HepG2 (cell line): ENCODE results near the gene RAET1L. TPM values are rescaled to one million over a fixed set of nuclear protein-coding genes. Genes with fewer than 3 reads are reported as not detected.

Experiments used
- GMEB1 ChIP-seq: sonication (generic); formaldehyde crosslinking; IDR thresholded peaks from 2 replicates; pipeline ENCODE4 v1.5.1; 2020; ENCODE audit warnings: missing genetic modification reagents, mild to moderate bottlenecking, borderline replicate concordance
- HNRNPH1 ChIP-seq: fragments of 200-400 bp; formaldehyde crosslinking; optimal IDR thresholded peaks from 2 replicates; pipeline ENCODE3; 2017; ENCODE audit warnings: mild to moderate bottlenecking, low read depth, low read length
- HOXA3 ChIP-seq: sonication (generic); formaldehyde crosslinking; IDR thresholded peaks from 2 replicates; pipeline ENCODE4 v1.5.0; 2020; ENCODE audit warnings: missing genetic modification reagents
- JUN ChIP-seq: sonication (generic); formaldehyde crosslinking; IDR thresholded peaks from 2 replicates; pipeline ENCODE4 v1.4.0; 2020; ENCODE audit warnings: mild to moderate bottlenecking, missing genetic modification reagents
- MTA1 ChIP-seq: sonication (generic); formaldehyde crosslinking; IDR thresholded peaks from 2 replicates; pipeline ENCODE4 v1.4.0; 2020; ENCODE audit warnings: missing genetic modification reagents, mild to moderate bottlenecking, borderline replicate concordance
- MTA3 ChIP-seq: sonication (generic); formaldehyde crosslinking; IDR thresholded peaks from 2 replicates; pipeline ENCODE4 v1.4.0; 2020; ENCODE audit warnings: missing genetic modification reagents
- MXD1 ChIP-seq: sonication (generic); formaldehyde crosslinking; IDR thresholded peaks from 2 replicates; pipeline ENCODE4 v1.4.0; 2020; ENCODE audit warnings: mild to moderate bottlenecking, missing genetic modification reagents
- PTBP1 ChIP-seq: fragments of 200-400 bp; formaldehyde crosslinking; IDR thresholded peaks from 2 replicates; pipeline ENCODE4 v1.6.1; 2018; ENCODE audit warnings: low read length, low read depth; ENCODE audit not compliant: poor library complexity, severe bottlenecking
- RELA ChIP-seq: sonication (generic); formaldehyde crosslinking; IDR thresholded peaks from 2 replicates; pipeline ENCODE4 v1.4.0; 2020; ENCODE audit warnings: missing genetic modification reagents
- SIN3B ChIP-seq: fragments of 150-350 bp; IDR thresholded peaks from 2 replicates; pipeline ENCODE4 v1.6.1; 2014; ENCODE audit warnings: low read length
- SKI ChIP-seq: fragments of 450-650 bp; IDR thresholded peaks from one replicate; pipeline ENCODE4 v1.6.1; 2018; ENCODE audit warnings: mild to moderate bottlenecking; ENCODE audit not compliant: partially characterized antibody
- SOX6 ChIP-seq, 2 experiments: fragments of 450-650 bp in 1 of 2; sonication (generic) in 1 of 2; formaldehyde crosslinking in 1 of 2; IDR thresholded peaks; 2 replicates each; pipeline versions ENCODE4 v1.4.0 to v1.6.1; 2017 to 2020; ENCODE audit warnings: antibody characterized with exemption in 1 of 2, mild to moderate bottlenecking in 1 of 2, missing genetic modification reagents in 1 of 2
- ZBTB33 ChIP-seq: sonication (generic); formaldehyde crosslinking; IDR thresholded peaks from 2 replicates; pipeline ENCODE4 v1.4.0; 2020; ENCODE audit warnings: missing genetic modification reagents
- ZFP36L2 ChIP-seq: sonication (generic); formaldehyde crosslinking; IDR thresholded peaks from 2 replicates; pipeline ENCODE4 v1.4.0; 2020; ENCODE audit warnings: missing genetic modification reagents
- ZMYM4 ChIP-seq: sonication (generic); formaldehyde crosslinking; IDR thresholded peaks from 2 replicates; pipeline ENCODE4 v1.8.1; 2023; ENCODE audit warnings: mild to moderate bottlenecking, missing genetic modification reagents
- ZNF263 ChIP-seq: sonication (generic); formaldehyde crosslinking; IDR thresholded peaks from 2 replicates; pipeline ENCODE4 v1.4.0; 2020; ENCODE audit warnings: missing genetic modification reagents
- ZNF496 ChIP-seq: sonication (generic); formaldehyde crosslinking; IDR thresholded peaks from 2 replicates; pipeline ENCODE4 v1.8.1; 2023; ENCODE audit warnings: mild to moderate bottlenecking, moderate library complexity, missing genetic modification reagents; ENCODE audit not compliant: insufficient replicate concordance
- ZNF501 ChIP-seq: sonication (generic); formaldehyde crosslinking; IDR thresholded peaks from 2 replicates; pipeline ENCODE4 v1.5.1; 2020; ENCODE audit warnings: mild to moderate bottlenecking, moderate library complexity, missing genetic modification reagents
- ZNF597 ChIP-seq: sonication (generic); formaldehyde crosslinking; IDR thresholded peaks from 2 replicates; pipeline ENCODE4 v1.5.0; 2020; ENCODE audit warnings: missing genetic modification reagents
- ZNF740 ChIP-seq: sonication (generic); formaldehyde crosslinking; IDR thresholded peaks from 2 replicates; pipeline ENCODE4 v1.4.0; 2020; ENCODE audit warnings: missing genetic modification reagents
- ZNF766 ChIP-seq: sonication (generic); formaldehyde crosslinking; IDR thresholded peaks from 2 replicates; pipeline ENCODE4 v1.5.0; 2020; ENCODE audit warnings: missing genetic modification reagents, borderline replicate concordance
- ZNF850 ChIP-seq: sonication (generic); formaldehyde crosslinking; conservative IDR thresholded peaks from 2 replicates; pipeline ENCODE4 v1.9.0; 2021; ENCODE audit warnings: mild to moderate bottlenecking, missing genetic modification reagents
- polyA plus RNA-seq, 8 experiments: library from polyadenylated mRNA; depleted of rRNA in 3 of 8; stranded (reverse) in 7 of 8; unstranded in 1 of 8; fragments of >200 nt; fragmentation: Illumina TruSeq in 4 of 8; extraction: Trizol in 4 of 8; gene quantifications; 2 replicates each; pipeline versions ENCODE4 v1.2.1 to v1.2.3, GENCODE V29; 2011 to 2016; ENCODE audit warnings: low read depth in 4 of 8, missing spikeins in 1 of 8, mixed read lengths in 1 of 8; ENCODE audit not compliant: insufficient read depth in 1 of 8
- total RNA-seq, 5 experiments: library from RNA; depleted of rRNA; stranded (reverse); fragments of >200 nt; fragmentation: Illumina TruSeq; extraction: Trizol; gene quantifications; 2 replicates each; pipeline ENCODE4 v1.2.3, GENCODE V29; 2016; ENCODE audit warnings: low read depth in 1 of 5

The RAET1L gene
- total and polyA plus RNA-seq, 2 of the 13 experiments (the other 11 are each of a cell fraction or from before 2014, with no cell fraction given): not detected

GRCh38 chr6:150004783-150005717 is 20.3 kb downstream of the RAET1L start (continued):
- TF ChIP-seq ZNF496 (CRISPR knock-in tag) (no peak), SOX6 (IDR thresholded peaks at IDR 0.05) (no peak), SOX6 (CRISPR knock-in tag; IDR thresholded peaks at IDR 0.05) (peak; percentile 65), MTA3 (CRISPR knock-in tag) (no peak), ZBTB33 (no peak; the same call in 1 of the 2 replicates), HNRNPH1 (no peak), HOXA3 (CRISPR knock-in tag) (peak; percentile 81), ZFP36L2 (CRISPR knock-in tag) (no peak), GMEB1 (CRISPR knock-in tag) (peak; percentile 11; the same call in 1 of the 2 replicates), SKI (no peak), ZNF850 (CRISPR knock-in tag) (no peak), RELA (CRISPR knock-in tag) (no peak), MXD1 (CRISPR knock-in tag) (peak; percentile 59; the same call in 1 of the 2 replicates), SIN3B (no peak), ZNF766 (CRISPR knock-in tag) (peak; percentile 57; the same call in 1 of the 2 replicates), PTBP1 (no peak), ZNF597 (no peak), JUN (no peak), ZNF501 (CRISPR knock-in tag) (peak; percentile 68), MTA1 (CRISPR knock-in tag) (peak; percentile 55; the same call in 1 of the 2 replicates), ZNF740 (no peak), ZNF263 (CRISPR knock-in tag) (no peak), ZMYM4 (CRISPR knock-in tag) (peak; percentile 89)
